Measurements from ENCODE around the gene TMEM269.

DNA sequence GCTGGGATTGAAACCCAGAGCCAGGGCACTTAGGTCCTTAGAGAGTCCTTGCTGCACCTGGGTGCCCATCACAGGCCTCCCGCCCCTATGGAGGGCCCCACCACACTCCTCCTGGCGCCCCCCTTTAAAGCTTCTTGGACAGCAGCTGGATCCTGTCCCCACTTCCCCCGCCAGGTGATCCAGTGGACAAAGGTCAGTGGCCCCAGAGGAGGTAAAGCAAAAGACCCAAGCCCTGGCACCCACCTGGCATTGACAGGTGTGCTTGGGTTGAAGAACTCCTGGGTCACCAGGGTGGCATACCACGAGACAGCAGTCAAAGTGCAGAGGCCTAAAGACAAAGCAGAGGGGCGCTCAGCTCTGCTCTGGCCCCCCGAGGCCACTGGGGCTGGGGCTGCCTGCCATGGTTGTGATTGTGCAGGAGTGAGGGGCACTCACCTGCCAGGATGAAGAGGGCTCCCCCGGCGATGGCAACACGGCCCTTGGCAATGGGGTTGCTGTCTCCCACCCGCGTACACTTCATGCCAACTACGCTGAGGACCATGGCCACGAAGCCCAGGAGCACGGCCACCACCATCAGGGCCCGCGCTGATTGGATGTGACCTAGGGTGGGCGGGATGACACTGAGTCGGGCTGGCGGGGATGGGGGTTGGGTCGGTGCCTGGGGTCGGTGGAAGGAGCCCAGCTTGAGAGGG is 46.7 kb upstream of the TMEM269 start:
- TF ChIP-seq, protein P1, sequence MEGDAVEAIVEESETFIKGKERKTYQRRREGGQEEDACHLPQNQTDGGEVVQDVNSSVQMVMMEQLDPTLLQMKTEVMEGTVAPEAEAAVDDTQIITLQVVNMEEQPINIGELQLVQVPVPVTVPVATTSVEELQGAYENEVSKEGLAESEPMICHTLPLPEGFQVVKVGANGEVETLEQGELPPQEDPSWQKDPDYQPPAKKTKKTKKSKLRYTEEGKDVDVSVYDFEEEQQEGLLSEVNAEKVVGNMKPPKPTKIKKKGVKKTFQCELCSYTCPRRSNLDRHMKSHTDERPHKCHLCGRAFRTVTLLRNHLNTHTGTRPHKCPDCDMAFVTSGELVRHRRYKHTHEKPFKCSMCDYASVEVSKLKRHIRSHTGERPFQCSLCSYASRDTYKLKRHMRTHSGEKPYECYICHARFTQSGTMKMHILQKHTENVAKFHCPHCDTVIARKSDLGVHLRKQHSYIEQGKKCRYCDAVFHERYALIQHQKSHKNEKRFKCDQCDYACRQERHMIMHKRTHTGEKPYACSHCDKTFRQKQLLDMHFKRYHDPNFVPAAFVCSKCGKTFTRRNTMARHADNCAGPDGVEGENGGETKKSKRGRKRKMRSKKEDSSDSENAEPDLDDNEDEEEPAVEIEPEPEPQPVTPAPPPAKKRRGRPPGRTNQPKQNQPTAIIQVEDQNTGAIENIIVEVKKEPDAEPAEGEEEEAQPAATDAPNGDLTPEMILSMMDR (optimal IDR thresholded peaks at IDR 0.05 in 1 of 3, IDR thresholded peaks at IDR 0.05 in 1 of 3, conservative IDR thresholded peaks at IDR 0.05 in 1 of 3; ENCODE audit: extremely low read depth in 1 of 3, insufficient read depth in 2 of 3, low read length in 3 of 3): no peak
- no peak for TF ChIP-seq EZH2 (IDR thresholded peaks at IDR 0.05; ENCODE audit: low read length)
